GM04503 (cell line): Measurements from ENCODE around the gene RC3H2.
"Not testable (repeated sequence)": the region's sequence is repeated elsewhere in the genome, so short reads cannot be mapped to it uniquely, and the experiment has no call there.

ENCODE experiments used
- DNase-seq: peaks from one replicate; pipeline ENCODE4 v3.0.0-alpha.2; 2012; ENCODE audit warnings: low read depth

The RC3H2 gene

GRCh38 chr9:122841501-122841900 lies 63.7 kb downstream of the RC3H2 start:
- DNase-seq, result no peak

GRCh38 chr9:122838441-122838840 lies 66.7 kb downstream of the RC3H2 start:
- not testable (repeated sequence) for DNase-seq

DNA sequence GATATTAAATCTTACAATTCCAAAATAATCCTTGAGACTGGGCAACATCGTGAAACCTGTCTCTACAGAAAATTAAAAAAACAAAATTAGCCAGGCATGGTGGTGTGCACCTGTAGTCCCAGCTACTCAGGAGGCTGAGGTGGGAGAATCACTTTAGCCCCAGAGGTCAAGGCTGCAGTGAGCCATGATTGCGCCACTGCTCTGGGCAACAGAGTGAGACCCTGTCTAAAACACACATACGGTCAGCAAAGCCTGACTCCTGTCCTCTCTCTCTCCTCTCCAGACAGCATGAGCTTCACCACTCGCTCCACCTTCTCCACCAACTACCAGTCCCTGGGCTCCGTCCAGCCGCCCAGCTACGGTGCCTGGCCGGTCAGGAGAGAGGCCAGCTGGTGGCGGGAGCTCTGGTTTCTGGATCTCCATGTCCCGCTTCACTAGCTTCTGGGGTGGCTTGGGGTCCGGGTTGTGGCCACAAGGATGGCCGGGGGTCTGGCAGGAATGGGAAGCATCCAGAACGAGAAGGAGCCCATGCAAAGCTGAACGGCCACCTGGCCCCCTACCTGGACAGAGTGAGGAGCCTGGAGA lies 67.8 kb downstream of the RC3H2 start:
- no peak for DNase-seq

- DNase-seq, result no peak
Measured at GRCh38 chr9:122835313-122835731, 69.8 kb downstream of the RC3H2 start.

GRCh38 chr9:122832194-122832593 lies 73.0 kb downstream of the RC3H2 start:
- no peak for DNase-seq

DNA sequence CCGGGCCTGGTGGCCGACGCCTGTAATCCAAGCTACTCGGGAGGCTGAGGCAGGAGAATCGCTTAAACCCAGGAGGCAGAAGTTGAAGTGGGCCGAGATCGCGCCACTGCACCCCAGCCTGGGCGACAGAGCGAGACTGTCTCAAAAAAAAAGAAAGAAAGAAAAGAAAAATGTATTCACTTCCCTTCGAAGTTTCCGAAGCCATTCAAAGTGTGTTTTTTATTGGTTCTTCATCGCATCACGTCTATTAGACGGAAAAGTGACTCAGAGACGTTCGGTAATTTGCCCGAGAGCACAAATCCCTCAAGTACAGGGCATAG lies 76.2 kb downstream of the RC3H2 start:
- DNase-seq, result not testable (repeated sequence)

DNA sequence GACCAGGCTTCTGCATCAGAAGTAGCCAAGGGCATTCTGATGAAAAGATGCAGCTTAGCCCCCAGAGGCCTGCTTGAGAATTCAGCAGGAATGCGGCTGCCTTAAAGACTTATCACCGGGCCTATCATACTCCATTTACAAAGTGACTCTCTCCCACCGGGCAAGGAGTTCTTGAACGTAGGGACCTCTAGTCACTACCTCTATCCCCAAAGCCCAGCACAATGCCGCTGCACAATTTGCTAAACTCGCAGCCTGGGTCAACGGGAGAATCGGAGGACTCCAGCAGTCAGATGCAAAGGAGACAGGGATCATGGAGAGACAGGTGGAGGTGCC lies 77.4 kb downstream of the RC3H2 start:
- DNase-seq, result no peak

DNA sequence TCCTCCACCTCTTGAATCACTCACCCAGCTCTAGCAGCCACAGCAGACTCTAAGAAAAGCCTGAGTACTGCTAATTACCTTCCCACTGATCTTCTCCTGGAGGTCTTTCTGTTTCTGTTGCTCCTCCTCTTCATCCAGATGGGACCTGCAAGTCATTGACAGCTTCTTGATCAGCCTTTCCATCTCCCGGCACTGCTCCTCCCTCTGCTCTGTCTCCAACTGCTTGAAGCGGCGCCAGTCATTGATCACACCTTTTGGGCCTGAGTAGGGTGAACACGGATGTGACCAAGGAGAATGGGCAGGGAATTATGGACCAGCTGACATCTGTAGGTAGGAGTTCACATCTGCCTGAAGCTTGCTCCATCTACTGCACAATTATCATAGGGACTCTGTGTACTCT lies 82.2 kb downstream of the RC3H2 start:
- DNase-seq, result no peak

DNA sequence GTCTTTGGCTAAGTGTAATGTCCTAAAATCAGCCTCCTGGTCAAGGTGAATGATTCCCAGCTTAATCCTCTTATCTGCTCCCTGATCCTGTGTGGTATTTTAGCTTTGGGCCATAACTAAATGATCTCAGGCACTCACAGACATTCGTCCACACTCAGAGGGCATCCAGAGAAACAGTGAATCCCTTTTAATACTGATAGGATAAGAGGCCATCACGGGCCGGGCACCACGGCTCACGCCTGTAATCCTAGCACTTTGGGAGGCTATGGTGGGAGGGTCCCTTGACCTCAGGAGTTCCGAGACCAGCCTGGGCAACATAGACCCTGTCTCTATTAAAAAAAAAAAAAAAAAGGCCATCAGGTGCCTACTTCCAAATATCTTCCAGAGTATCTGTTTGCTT lies 83.1 kb downstream of the RC3H2 start:
- no peak for DNase-seq

DNA sequence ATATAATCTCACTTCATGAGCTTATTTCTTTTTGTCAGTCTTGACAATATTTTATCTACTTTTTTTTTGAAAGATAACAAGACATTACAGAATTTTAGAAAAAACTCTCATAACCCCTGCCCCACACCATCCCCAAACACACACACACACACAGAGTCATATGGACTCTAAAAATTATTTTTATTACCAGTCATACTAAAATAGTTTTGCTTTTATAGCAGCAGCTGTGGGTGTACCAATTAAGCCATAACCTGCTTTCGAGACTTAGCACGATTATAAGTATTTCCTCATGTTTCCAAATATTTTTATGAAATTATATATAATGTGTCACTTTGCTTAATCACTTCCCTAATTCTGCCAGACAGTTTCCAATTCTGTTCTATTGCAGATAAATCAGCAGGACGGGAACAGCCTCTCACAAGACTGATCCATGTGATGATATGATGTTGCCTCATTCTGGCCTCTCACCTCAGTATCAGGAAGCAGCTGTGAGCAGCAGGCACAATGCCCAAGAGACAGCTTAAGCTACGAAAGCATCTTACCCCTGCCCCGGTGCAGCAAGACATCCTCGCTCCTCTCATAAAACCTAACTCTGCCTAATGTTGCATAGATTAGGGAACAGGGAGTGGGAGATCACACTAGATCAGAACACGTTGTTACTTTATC lies 83.7 kb downstream of the RC3H2 start:
- DNase-seq, result no peak

DNA sequence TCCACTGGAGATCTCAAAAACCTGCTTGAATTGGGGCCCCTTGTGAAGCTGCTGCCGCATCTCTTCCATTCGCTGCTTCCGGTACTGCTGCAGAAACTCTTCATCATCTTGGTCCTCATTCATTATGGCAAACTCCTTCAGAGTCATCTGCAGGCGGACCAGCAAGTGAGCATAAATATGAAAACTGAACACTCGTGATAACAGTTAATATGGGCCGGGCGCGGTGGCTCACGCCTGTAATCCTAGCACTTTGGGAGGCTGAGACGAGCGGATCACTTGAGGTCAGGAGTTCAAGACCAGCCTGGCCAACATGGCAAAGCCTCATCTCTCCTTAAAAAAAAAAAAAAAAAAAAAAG lies 84.7 kb downstream of the RC3H2 start:
- DNase-seq, result no peak

DNA sequence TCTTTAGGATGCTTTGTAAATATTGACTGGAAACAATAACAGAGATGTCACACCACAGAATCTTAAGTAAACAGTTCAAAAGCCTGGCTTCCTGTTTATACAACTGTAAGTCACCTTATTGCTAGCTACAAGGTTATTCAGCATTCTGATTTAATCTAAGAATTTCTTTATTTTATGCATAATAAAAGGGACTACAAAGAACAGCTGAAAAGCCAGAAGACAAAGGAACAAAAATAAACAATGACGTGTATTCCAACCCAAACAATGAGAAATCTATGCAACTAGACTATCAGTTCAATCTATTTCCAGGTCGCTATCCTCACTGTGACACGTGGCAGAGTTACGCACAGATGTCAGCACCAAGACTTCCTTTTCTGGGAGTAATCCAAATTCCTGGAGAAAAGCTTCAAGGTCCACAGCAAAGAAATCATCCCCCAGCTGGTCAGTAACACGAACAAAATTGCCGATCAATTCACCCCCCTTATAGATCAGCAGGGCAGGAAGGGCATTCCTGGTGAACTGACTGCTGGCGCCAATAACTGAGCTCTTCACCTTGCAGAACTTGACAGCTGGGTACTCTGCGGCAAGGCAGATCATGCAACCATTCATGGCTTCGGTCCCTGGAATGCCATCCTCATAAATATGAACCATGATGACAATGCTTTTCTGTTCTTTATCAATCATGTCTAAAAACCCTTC lies 85.2 kb downstream of the RC3H2 start:
- DNase-seq, result no peak

GRCh38 chr9:122819326-122819725 lies 85.8 kb downstream of the RC3H2 start:
- no peak for DNase-seq

GRCh38 chr9:122816163-122816867 lies 88.8 kb downstream of the RC3H2 start:
- no peak for DNase-seq

- no peak for DNase-seq
Measured at GRCh38 chr9:122815544-122815943, 89.6 kb downstream of the RC3H2 start.

- no peak for DNase-seq
Measured at GRCh38 chr9:122814545-122814944, 90.6 kb downstream of the RC3H2 start.

DNA sequence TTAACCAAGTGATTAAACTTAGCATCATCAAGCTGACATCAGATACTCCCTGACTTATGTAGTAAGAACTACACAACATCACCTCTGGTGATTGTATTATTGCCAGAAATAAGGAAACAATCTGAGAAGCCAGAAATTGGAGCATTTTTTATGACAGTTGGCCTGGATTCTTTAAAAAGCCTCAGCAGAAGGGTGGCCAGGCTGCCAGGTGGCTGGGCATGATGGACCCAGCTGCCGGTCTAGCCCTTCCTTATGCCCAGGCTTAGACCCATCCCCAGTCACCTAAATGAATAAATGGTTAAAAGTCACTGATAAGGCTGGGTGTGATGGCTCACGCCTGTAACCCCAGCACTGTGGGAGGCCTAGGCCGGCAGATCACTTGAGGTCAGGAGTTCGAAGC lies 92.4 kb downstream of the RC3H2 start:
- no peak for DNase-seq

DNA sequence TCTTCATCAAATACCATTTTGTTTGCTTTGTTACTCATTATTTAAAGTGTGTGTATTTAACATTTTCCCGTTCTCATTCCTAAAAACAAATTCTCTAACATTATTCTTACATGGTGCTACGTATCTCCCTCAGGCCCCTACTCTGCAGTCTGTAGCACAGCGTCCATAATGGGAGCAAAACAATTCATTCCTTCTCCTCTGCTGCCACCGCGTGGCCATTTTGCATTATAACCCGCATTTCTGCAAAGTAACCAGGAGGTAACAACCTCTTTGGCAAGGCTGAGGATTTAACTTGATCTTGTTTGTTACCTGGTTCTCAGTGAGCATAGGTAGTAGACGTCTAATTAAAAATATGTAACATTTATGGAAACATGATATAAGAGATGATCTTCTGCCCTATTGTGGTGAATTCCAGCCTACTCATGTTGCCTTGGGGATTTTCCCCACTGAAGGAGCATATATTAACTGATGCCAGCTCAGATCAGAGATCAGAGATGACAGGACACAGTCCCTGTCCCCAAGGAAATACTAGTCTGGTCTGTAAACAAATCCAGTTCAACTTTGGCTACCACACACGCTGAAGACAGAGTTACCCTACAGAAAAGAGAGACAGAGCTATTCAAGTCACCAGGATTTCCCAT lies 94.7 kb downstream of the RC3H2 start:
- no peak for DNase-seq

DNA sequence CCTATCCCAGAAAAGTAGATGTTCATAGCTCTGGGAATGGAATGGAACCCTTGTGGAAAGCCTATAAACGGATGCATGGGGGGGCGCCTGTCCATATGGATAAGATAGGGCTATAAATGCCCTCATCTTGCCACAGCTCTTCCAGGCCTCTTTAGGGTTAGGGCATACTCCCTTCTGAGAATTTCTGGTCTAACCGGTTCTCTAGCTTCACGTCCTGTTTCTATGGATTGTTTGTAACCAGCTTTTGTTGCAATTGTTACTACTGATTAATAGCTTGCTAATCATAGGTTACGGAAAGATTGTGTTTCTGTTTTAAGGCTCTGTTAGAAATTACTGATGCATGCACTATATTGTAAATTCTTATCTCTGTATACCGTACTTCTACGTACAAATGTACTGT lies 95.9 kb downstream of the RC3H2 start:
- DNase-seq, result not testable (repeated sequence)

DNA sequence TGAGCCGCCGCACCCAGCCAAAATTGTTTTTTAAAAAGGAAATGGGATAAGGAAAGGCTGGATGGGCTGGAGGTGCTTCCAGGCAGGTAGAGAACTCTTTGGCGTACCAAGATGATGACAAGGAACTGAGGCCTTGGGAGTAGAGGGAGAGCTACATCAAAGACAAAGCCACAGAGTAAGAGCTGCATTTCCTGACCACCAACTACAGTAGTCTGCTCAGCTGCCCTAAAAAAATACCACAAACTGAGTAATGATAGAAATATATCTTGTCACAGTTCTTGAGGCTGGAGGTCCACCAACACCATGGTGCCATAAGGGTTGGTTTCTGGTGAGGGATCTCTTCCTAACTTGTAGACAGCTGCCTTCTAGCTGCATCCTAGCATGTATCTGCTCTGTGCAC lies 97.0 kb downstream of the RC3H2 start:
- no peak for DNase-seq

DNA sequence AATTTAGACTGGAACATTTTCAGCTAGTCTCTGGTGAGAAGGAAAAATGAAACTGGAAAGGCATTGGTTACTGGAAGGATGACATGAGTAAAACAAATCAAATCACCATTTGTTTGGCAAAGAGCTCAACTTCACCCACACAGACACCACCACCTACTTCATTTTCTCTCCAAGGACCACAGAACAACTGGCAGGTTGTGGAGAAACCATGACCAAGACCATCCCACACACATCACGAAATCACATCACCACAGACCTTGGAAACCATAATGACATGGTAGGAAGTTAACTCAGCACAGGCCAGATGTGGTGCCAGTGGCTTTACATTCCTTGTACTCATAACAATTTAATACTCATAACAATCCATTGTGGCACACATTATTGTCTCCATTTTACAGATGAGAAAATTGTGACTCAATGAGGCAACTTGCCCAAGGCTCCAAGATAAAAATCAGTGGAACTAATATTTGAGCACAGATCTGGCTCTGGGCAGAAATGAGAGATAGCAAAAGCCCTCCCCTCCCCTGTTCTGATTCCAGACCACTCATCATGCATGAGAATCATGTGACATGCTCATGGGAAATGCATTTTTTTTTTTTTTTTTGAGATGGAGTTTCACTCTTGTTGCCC lies 97.8 kb downstream of the RC3H2 start:
- no peak for DNase-seq

DNA sequence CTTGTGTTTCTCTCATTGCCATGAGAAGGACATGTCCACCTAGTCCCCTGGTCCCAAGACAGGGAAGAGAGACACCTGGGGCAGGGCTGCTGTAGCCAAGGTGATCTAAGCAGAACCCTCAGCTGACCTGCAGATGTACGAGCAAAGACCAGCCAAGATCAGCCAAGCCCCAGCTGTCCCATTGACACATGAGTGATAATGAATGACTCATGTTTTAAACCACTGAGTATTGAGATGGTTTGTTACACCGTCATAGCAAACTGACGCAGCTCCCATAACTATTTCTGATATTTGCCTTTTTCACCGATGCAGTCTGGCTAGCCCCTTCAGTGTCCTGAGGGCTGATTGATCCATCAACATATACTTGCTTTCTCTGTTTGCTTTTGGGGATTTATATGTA lies 98.5 kb downstream of the RC3H2 start:
- DNase-seq, result no peak
